ENCODE measurements around the gene MEIOC.
A peak's percentile ranks its signal among the peaks of the same experiment; 100 is the strongest.

The MEIOC gene

DNA sequence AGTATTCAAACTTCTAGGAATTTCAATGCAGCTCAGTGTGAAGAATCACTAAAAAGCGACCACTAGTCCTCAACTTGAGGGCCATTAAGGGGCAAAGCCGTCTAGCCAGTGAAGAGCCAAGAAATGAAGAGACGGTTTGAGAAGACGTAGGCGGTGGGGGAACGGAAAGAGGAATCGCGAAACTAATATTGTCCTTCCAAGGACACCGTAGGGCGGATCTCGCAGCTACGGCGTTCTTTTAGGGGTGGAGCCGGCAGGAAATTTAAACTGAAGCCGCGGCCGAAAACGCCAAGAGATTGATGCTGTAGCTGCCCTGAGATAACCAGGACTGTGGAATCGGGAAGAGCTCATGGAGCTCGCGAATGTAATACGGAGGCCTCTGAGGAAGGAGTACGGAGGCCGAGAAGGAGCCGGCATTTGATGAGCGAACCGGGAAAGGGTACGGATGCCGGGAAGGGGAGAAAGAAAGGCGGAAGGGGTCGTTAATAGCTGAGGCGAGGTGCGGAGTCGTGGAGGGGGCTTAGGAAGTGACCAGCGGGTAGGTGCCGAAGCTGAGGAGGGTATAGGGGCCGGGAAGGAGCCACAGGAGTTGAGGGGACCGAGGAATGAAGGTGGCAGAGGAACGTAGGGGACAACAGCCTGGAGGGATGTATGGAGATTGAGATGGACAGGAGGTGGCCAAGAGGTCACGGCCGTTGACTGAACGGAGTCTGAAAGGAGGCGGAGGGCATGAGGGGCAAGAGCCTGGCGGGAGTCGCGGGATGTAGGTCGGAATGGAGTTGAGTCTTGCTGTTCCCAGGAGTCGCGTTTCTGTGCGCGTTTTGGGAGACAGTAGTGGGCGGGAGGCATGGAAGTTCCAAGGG lies 52.4 kb downstream of the MEIOC start, which contains the start of gene DBF4B:
TSS of gene DBF4B (plus strand) at position 265 of the 863 bp plus-strand sequence. CDS start at position 421, 156 bp downstream.
- DNase-seq (ENCODE audit: low read depth) = peak; percentile 63

DNA sequence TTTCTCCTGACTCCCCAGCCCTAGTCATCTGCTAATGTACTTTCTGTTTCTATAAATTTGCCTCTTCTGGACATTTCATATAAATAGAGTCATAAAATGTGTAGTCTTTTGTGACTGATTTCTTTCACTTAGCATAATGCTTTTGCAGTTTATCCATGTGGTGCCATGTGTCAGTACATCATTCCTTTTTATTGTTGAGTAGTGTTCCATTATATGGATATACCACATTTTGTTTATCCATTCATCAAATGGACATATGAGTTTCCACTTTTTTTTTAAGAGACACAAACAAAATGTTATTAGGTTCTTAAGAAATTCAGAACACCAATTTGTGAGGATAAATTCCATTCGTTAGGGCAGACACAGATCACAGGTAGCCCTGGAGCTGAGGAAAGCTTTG lies 63.2 kb downstream of the MEIOC start:
- DNase-seq (ENCODE audit: low read depth) = no peak

DNA sequence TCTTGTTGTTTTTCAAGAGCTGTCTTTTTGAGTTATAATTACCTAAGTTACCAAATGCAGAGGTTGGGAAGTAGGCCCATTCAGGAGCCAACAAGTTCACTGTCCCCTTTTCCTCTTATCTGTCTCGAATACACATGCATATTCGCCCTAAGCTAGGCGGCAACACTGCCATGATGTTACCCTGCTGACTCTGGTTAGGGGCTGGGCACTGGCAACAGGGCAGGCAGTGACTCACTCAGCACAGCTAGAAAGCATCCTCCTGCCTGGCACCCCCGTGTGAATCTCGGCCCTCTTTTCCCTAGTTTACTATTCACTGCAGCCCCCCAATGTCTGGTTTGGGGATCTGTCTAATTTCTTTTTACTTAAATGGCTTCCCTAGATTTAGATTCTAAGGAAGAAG lies 66.0 kb downstream of the MEIOC start:
- no peak for DNase-seq (ENCODE audit: low read depth)

All from stimulated activated CD8-positive, alpha-beta memory T cell treated with anti-CD3 and anti-CD28 coated beads, Interleukin-7, amount 100 ng/mL, for 24 hours (primary cell).